Left lobe of liver (tissue), 2 donors: ENCODE data around the gene PLCG1. TPM values are rescaled to one million over a fixed set of nuclear protein-coding genes. Genes with fewer than 3 reads are reported as not detected.
A peak's percentile ranks its signal among the peaks of the same experiment; 100 is the strongest.
"Not testable (repeated sequence)": the region's sequence is repeated elsewhere in the genome, so short reads cannot be mapped to it uniquely, and the experiment has no call there.

Source experiments
- ATAC-seq: fragments of 200-7000 bp; cut with Tn5 transposase; one replicate; pipeline ENCODE4 v1.9.1; 2020; ENCODE audit warnings: mild to moderate bottlenecking, moderate library complexity
- DNase-seq: peaks from one replicate; pipeline ENCODE4 v3.0.0-alpha.2; 2020; ENCODE audit warnings: low spot score
- total RNA-seq: library from RNA; stranded (reverse); gene quantifications from one replicate; pipeline ENCODE4 v1.2.1, GENCODE V29; 2021
- donor health status: DM: no; HTN: no; CAD: no; lungs with moderate emphysema.
- donor health status: DM: no; HTN: yes; CAD: no.

Gene PLCG1
- 17.5 TPM for total RNA-seq

DNA sequence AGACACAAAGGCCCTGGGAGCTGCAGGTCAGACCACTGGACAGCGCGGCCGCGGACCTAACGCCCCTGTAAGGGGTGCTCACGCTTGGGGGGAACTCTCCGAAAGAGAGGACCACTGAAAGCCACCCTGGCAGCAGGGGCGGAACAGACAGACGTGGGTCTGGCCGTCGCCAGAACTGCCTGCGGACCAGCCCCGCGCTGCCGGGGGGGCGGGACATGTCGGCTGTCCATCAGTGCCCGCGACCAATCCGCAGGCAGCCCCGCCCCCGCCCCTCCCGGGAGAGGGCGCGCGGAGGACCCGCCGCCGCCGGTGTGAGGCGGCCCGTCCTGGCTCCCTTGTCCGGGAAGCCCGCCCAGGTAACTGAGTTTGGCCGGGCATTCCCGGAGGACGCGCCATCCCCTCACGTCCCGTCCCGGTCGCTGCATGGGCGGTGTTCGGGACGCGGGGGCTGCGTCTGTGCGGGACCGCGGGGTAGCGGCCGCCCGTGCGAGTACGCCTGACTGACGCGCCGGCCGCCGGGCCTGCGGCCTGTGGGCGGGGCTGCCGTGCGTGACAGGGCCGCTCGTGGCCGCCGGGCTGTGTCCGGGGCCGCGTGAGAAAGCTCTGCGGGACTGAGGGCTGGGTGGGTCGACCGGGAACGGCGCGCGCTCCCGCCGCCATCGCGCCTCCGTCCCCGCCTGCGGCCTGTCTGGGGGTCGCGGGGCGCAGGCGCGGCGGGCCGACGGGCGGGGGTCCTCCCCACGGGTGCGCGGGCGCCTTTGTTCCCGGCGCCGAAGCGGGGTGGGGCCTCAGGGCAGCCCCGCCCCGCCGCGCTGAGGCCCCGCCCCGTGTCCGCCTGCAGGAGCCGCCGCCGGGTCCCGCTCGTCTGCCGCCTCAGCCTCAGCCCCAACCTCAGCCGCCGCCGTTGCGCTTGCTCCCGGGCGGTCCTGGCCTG lies at the start of gene PLCG1:
Gene PLCG1 (plus strand): TSS at position 864 of the 934 bp plus-strand sequence. CDS start 99 bp downstream, outside the sequence.
- peak; percentile 90 for ATAC-seq

DNA sequence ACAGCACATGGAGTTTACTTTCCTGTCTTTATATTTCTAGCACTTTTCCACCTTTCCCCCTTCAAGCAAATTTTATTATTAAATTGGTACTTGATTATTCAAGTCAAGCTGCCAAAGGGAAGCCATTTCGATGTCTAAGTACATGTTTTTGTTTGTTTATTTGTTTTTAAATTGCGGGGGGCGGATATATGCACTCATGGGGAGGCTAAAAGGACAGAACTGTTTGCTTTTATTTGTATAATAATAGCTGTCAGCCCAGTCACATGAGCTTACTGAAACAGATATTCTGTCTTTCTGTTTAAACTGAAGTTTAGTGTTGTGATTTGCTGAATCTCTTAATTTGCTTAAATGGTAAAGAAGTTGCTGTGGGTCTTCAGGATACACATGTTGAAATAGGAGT lies 49.6 kb upstream of the PLCG1 start:
- ATAC-seq (no peak), DNase-seq (no peak)

More for the DNA sequence above, at the start of gene PLCG1:
- DNase-seq: peak; percentile 92

DNA sequence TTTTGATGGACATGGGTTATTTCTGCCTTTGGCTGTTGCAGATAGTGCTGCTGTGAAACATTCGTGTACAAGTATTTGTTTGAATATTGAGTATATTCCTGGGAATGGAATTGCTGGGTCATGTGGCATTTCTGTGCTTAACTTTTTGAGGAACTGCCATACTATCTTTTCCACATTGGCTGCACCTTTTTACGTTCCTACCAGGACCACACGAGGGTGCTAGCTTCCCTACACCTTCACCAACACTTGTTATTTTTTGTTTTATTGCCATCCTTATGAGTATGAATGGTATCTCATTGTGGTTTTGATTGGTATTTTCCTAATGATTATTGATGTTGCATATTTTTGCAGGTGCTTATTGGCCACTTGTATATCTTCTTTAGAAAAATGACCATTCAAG lies 47.8 kb upstream of the PLCG1 start:
- DNase-seq (no peak), ATAC-seq (no peak)

GRCh38 chr20:41091927-41092326 lies 45.4 kb upstream of the PLCG1 start:
- no peak for ATAC-seq
- no peak for DNase-seq

DNA sequence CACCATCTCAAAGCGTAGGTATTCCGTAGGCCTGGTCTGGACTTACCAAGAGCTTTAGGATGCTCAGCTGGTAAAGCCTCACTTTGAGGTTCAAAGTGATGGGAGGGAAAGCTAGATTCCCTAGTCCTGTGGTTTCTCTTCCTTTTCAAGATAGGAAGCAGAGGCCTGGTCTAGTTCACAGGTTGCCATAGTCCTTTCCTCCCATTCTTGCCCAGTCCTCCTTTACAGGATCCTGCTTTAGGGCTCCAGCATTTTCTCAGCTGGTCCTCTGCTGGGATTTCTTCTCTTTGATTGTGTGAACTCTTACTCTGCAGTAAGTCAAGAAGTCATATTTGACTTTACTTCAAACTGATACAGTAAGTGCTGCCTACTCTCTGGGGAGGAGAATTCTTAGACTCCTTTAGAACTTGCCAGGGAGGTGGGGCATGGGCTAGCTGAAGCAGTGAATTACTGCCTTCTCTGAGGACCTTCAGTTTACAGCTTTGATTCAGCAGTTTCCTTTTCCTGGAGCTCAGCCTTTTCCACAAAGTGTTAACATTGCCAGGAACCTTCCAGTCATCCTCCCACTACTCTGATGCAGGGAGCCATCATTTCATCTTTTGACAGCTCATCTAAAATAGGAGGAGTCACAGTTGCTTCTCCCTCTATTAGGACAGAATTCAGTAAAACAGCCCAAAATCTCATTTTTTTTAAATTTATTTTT lies 42.8 kb upstream of the PLCG1 start:
- ATAC-seq (no peak), DNase-seq (no peak)

DNA sequence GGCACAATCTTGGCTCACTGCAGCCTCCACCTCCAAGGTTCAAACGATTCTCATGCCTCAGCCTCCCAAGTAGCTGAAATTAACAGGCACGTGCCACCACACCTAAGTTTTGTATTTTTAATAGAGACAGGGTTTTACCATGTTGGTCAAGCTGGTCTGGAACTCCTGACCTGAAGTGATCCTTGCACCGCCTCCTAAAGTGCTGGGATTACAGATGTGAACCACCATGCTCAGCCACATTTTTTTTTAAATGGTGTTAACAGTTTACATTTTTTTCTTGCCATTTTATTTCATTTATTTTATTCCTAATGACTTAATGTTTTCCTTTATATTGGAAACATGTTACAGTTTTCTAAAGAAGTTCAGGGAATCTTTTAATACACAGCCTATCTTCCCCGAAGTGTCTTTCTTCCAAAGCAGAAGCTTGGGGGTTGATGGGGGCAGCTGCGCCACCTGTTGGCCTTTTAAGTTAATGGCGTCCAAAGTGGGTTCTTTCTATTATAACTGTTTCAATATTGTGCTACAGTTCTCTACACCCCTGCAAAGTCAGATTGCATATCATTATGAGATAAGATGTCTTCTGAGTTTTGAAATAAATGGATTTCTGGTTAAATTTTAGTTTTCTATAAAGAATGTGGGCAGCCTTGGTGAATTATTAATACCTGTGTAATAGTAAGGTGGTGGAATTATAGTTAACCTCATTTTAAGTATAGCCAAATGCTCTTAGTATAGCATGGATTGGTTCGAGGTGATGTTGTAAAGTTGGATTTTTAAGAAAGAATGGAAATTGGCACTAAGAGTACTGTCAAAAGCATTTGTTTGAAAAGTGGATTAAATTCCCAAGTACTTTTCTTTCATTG lies 42.0 kb upstream of the PLCG1 start:
- ATAC-seq: peak; percentile 83
- peak; percentile 51 for DNase-seq

DNA sequence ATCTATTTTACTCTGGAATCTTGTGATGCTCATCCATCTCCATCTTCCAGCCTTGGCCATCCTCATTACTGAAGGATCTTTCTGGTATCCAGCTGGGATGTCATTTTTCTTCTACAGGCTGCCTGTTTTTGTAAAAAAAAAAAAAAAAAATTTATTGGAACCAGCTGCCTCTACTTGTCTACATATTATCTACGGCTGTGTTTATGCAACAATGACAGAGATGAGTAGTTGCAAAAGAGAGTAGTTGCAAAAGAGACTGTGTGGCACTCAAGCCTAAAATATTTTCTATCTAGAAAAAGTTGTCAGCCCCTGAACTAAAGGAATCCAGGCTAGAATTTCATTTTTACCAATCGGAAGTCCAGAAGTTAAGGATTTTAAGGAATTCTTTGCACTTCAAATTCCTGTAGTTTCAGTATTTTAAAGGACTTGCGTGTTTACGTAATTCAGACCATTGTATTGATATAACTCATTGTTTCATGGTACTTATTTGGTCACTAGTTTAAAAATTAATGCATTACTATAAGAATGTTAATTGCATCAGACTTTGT lies 38.6 kb upstream of the PLCG1 start:
- DNase-seq (no peak), ATAC-seq (peak; percentile 80)

DNA sequence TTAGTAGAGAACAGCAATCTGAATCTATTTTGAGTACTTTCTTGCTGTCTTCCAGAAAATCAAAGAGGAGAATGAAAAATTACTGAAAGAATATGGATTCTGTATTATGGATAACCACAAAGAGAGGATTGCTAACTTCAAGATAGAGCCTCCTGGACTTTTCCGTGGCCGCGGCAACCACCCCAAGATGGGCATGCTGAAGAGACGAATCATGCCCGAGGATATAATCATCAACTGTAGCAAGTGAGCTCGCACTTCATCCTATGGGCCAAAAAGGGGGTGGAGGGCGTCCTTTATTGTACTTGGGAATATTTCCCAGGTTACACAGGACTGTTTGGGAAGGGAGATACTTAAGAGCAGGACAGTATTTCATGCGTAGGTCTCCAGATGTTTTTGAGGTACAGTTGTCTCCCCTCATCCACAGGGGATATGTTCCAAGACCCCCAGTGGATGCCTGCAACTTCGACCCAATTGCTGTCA lies 37.3 kb upstream of the PLCG1 start:
- ATAC-seq (no peak), DNase-seq (no peak)

DNA sequence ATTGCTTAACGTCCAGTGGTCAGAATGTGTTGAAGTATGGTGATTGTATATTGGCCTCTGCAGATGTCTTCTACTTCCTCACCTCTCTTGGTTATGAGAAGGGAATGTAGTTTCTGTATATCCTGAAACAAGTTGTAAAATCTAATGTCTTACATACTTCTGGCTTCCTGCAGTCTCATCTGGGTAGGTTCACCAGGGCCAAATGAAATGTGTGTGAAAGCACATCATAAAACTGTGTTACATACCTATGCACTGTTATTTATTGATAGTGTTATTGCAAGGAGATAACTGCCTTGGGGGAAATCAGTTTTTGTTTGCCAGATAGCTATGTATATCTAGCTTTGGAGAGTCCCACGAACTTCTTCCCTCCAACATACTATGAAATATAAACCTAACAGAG lies 35.7 kb upstream of the PLCG1 start:
- DNase-seq (no peak), ATAC-seq (no peak)

DNA sequence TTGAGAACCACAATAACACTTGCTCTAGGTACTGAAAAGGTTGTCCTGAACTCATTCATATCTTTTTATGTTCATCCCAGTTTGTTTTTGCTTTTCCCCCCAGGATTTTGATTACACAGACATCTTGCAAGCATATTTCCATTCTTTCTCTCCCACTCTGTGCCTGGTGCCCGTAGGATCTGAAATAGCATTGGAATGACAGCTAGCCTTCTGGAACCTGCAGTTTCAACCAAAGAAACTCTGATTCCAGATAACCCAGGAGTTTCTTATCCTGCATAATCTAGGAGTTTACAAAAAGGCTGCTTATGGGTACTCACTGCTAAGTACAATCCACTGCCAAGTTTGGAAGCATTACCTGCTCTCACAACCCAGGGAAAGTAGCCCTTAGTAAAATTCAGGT lies 28.8 kb upstream of the PLCG1 start:
- DNase-seq: no peak
- no peak for ATAC-seq

- no peak for ATAC-seq
- no peak for DNase-seq
These were observed 27.3 kb upstream of the PLCG1 start for GRCh38 chr20:41110012-41110411.

DNA sequence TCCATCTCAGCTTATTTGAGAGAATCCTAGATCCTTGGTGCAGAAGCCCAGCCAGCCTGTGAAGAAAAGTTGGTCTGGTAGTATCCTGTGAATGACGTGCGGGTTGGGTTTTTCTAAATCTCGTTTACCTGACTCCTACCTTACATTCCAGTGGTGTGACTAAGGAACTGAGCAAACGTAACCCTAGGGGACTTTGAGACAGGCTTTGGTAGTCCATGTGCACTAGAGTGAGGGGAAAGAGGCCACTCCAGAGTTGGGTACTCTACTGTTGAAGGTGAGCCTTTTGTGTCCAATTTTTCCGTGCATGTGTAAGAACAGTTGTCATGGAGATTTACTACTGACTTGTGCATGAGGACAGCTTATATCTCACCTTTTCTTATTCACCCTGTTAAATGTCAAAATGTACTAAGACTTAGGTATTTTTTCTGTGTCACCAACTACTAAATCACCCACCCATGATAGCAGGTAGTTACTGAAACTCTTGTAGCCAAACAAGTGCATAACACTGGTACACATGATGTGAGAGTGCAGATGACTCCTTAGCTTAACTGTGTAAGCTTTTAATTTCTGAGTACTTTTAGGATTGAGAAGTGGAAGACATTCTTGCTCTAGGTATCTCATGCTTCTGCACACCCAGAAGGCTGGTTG lies 26.3 kb upstream of the PLCG1 start:
- ATAC-seq (no peak), DNase-seq (no peak)

GRCh38 chr20:41111578-41111951 lies 25.8 kb upstream of the PLCG1 start:
- no peak for DNase-seq
- no peak for ATAC-seq

DNA sequence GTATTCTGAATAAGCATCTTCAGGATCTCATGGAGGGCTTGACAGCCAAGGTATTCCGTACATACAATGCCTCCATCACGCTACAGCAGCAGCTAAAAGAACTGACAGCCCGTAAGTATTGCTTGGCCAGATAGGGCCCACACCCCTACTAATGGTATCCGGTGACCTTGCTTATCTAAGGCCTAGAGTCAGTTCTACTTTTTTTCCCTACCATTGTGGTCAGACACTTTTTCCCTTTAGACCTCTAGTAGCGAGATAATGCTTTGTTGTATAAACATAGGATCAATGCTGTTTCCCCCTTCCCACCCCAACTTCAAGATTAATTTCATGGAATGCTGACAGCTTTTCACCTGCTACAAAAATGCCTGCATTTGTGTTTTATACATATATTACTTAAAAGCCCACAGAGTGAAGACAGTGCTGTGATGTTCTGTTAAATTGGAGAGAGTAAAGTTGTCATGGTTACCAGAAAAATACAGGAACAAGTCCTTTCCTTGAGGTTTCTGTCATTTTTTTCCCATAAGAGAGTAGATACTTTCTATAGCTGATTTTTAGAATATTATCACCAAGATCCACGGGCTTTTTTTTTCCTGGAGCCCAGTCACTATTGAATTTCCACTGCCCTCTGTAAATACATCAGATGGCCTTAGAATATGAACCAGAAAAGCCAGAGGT lies 20.9 kb upstream of the PLCG1 start:
- ATAC-seq: no peak

DNA sequence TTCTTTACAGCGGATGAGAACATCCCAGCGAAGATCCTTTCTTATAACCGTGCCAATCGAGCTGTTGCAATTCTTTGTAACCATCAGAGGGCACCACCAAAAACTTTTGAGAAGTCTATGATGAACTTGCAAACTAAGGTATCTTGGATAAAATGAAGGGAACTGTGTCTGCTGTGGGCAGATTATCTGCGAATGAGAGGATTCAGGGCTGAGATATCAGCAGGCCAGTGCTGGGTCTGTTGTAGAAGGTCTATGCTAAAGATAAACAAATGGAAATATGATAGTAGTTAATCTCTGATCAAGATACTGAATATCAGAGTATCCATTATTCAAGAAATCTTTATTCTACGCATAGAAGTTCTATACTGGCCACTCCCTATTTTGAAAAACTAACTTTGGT lies 19.2 kb upstream of the PLCG1 start:
- not testable (repeated sequence) for DNase-seq
- ATAC-seq: peak; percentile 34

More for the DNA sequence above, 20.9 kb upstream of the PLCG1 start:
- no peak for DNase-seq

DNA sequence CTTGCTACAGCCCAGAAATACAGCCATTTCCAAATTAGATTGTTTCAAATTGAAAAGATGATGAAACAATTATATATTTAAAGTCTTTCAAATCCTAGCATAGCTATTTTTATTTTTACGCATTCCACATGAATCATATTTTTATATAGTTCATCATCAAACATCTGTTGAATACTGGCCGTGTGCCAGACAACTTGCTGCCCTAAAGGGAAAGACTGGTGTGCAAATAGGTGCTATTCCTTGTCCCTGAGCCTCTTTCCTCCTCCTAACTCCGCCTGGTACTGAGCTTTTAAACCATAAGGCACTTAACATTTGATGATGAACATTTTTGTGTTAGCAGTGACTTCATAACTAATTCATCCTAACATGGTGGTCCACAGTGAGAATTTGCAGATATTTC lies 18.7 kb upstream of the PLCG1 start:
- no peak for ATAC-seq
- DNase-seq: no peak

DNA sequence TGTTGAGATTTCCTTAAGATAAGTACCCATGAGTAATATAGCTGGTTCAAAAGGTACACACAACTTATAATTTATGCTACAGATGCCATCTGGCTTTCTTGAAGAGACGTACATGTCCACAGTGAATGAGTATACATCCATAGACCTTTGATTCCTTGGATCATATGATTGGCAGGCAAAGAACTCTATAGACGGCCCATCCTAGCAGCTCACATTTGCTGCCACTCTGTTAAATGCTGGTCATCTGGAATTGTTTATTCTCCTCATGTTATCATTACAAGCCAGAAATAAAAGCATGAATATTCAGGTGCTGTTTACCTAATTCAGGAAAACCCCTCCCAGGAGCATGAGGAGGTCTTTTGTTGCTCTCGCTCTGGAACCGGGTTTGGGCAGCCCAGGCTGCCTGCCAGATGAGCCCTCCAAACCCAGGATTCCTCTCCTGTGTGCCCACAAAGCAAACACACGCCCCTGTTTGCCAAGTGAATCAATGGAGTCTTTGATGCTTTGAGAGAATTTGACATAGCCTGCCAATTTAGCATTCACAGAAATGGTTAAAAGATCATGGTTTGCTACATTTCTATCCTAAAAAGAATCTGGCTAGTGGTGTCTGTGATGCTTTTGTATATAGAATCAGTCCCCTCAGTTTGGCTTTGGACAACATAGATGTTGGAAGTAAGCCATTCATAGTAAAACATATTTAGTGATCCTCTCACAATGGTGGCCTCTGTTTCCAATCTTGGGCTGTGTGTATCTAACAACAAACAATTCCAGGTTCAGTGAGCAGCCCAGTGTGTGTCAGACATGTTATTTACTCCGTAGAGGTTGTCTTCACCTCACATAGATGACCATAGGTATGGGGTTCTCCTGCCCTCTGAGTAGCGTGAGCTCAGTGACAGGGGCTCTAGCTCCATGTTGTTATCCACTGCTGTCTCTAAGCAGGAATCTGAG lies 17.5 kb upstream of the PLCG1 start:
- DNase-seq: no peak
- no peak for ATAC-seq

GRCh38 chr20:41121399-41121798 lies 15.9 kb upstream of the PLCG1 start:
- ATAC-seq (no peak), DNase-seq (no peak)

DNA sequence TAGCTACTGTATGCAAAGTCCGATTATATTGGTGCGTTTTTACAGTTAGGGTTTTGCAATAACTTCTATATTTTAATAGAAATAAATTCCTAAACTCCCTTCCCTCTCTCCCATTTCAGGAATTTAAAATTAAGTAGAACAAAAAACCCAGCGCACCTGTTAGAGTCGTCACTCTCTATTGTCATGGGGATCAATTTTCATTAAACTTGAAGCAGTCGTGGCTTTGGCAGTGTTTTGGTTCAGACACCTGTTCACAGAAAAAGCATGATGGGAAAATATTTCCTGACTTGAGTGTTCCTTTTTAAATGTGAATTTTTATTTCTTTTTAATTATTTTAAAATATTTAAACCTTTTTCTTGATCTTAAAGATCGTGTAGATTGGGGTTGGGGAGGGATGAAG lies 13.7 kb upstream of the PLCG1 start:
- ATAC-seq (no peak), DNase-seq (no peak)
